Measurements from ENCODE around the gene KIF18A. TPM values are rescaled to one million over a fixed set of nuclear protein-coding genes. Genes with fewer than 3 reads are reported as not detected.

Gene KIF18A
- total RNA-seq, 1 experiment from 2014 or later, result 20.8 TPM

DNA sequence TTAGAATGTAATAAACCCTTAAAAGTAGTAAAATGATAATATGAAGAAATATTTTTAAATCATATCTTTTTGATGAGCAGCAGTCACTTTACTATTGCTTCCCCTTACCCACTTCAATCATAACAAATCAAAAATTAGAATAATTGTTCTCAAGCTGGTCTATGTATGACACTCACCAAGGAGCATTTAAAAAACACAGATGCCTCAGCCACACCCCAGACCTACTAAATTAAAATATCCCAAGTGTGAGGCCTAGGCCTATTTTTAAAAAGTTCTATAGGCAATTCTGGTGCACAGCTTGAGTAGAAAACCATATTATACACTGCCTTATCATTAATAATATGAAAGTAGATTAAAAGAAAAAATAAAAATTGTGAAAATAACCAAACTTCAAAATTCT is 15.2 kb downstream of the KIF18A start:
- H3K4me1 ChIP-seq (ENCODE audit: control insufficient read depth, insufficient read depth, low read length), result no peaks in the 10 kb centered on the region
- DNase-seq (ENCODE audit: low read depth, low spot score) (no peak), ATAC-seq (no peak)
- no peak overlapping the region for H3K4me3 ChIP-seq (ENCODE audit: low read depth in 2 of 2, low read length in 2 of 2)
- no peak overlapping the region for H3K27ac ChIP-seq (ENCODE audit: low read length)
- no TSS peak for BruUV-seq (replicated peaks)
- intact Hi-C loops (cut with micrococcal nuclease; ENCODE audit: unreplicated experiment) (no loop called here), in situ Hi-C loops (cut with HindIII; ENCODE audit: low pct_unique_long_range_greater_than_20kb, low sequenced_read_pairs) (no loop called here)
- POLR2A ChIA-PET, result no interaction called here
- H3K36me3 ChIP-seq (ENCODE audit: control insufficient read depth, insufficient read depth, low read length), result peaks cover 27% of the 10 kb centered on the region; the same call in 1 of the 2 replicates
- H3K9me3 ChIP-seq (ENCODE audit: control insufficient read depth, insufficient read depth, low read depth, low read length), result no peaks in the 10 kb centered on the region
- no peak for TF ChIP-seq POLR2AphosphoS5 (IDR thresholded peaks at IDR 0.05; ENCODE audit: low read depth, low read length)
- TF ChIP-seq SIN3A (IDR thresholded peaks at IDR 0.05; ENCODE audit: borderline replicate concordance, insufficient read depth, low read depth, low read length), result no peak
- TF ChIP-seq, protein P1, sequence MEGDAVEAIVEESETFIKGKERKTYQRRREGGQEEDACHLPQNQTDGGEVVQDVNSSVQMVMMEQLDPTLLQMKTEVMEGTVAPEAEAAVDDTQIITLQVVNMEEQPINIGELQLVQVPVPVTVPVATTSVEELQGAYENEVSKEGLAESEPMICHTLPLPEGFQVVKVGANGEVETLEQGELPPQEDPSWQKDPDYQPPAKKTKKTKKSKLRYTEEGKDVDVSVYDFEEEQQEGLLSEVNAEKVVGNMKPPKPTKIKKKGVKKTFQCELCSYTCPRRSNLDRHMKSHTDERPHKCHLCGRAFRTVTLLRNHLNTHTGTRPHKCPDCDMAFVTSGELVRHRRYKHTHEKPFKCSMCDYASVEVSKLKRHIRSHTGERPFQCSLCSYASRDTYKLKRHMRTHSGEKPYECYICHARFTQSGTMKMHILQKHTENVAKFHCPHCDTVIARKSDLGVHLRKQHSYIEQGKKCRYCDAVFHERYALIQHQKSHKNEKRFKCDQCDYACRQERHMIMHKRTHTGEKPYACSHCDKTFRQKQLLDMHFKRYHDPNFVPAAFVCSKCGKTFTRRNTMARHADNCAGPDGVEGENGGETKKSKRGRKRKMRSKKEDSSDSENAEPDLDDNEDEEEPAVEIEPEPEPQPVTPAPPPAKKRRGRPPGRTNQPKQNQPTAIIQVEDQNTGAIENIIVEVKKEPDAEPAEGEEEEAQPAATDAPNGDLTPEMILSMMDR (IDR thresholded peaks at IDR 0.05), result no peak
- TF ChIP-seq, protein P2, sequence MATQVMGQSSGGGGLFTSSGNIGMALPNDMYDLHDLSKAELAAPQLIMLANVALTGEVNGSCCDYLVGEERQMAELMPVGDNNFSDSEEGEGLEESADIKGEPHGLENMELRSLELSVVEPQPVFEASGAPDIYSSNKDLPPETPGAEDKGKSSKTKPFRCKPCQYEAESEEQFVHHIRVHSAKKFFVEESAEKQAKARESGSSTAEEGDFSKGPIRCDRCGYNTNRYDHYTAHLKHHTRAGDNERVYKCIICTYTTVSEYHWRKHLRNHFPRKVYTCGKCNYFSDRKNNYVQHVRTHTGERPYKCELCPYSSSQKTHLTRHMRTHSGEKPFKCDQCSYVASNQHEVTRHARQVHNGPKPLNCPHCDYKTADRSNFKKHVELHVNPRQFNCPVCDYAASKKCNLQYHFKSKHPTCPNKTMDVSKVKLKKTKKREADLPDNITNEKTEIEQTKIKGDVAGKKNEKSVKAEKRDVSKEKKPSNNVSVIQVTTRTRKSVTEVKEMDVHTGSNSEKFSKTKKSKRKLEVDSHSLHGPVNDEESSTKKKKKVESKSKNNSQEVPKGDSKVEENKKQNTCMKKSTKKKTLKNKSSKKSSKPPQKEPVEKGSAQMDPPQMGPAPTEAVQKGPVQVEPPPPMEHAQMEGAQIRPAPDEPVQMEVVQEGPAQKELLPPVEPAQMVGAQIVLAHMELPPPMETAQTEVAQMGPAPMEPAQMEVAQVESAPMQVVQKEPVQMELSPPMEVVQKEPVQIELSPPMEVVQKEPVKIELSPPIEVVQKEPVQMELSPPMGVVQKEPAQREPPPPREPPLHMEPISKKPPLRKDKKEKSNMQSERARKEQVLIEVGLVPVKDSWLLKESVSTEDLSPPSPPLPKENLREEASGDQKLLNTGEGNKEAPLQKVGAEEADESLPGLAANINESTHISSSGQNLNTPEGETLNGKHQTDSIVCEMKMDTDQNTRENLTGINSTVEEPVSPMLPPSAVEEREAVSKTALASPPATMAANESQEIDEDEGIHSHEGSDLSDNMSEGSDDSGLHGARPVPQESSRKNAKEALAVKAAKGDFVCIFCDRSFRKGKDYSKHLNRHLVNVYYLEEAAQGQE (IDR thresholded peaks at IDR 0.05; ENCODE audit: insufficient read depth in 1 of 2, low read depth in 2 of 2, low read length in 1 of 2), result no peak
- TF ChIP-seq TCF7L2 (IDR thresholded peaks at IDR 0.05; ENCODE audit: low read depth, low read length), result no peak
- CTCF ChIA-PET, result no interaction called here
- H3K27me3 ChIP-seq (ENCODE audit: control insufficient read depth, insufficient read depth, low read length), result no peaks in the 10 kb centered on the region

DNA sequence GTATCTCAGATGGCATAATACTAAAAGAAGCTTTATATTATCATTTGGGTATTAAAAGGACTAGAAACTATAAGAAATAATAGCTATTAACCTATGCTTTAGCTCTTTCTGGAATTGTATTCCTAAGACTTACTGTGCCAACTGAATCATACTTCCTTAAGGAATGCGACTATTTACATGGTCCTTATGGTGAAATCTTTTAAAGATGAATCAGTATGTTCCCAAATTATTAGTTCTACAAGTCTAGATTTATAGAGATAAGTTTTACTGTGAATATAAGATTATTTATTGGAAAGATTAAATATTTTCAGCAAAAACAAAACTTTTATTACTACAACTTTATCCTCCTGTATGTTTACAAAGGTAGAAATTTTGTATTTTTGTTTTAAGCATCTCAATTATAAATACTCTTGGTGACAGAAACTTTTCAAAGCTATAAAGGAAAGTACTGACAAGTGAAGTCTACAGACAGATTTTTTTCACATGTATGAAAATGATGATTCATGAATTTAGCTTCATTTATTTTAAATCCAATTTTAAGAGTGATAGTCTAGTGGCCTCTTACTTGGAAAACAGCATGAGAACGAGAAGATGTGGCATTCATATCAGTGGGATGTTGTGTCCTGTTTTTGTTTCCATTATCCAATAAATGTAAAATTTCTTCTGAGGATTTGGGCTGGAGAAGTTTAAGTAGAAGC is 17.8 kb downstream of the KIF18A start:
- TF ChIP-seq POLR2AphosphoS5 (IDR thresholded peaks at IDR 0.05; ENCODE audit: low read depth, low read length) (no peak), SIN3A (IDR thresholded peaks at IDR 0.05; ENCODE audit: borderline replicate concordance, insufficient read depth, low read depth, low read length) (no peak), TCF7L2 (IDR thresholded peaks at IDR 0.05; ENCODE audit: low read depth, low read length) (no peak)
- TF ChIP-seq, protein P1 (IDR thresholded peaks at IDR 0.05), result no peak
- DNase-seq (ENCODE audit: low read depth, low spot score) (no peak), ATAC-seq (no peak)
- no TSS peak for BruUV-seq (replicated peaks)
- no peak overlapping the region for H3K4me3 ChIP-seq (ENCODE audit: low read depth in 2 of 2, low read length in 2 of 2)
- H3K36me3 ChIP-seq (ENCODE audit: control insufficient read depth, insufficient read depth, low read length), result peaks cover 19% of the 10 kb centered on the region; the same call in 1 of the 2 replicates
- H3K27ac ChIP-seq (ENCODE audit: low read length), result no peak overlapping the region
- POLR2A ChIA-PET, result no interaction called here
- no peaks in the 10 kb centered on the region for H3K9me3 ChIP-seq (ENCODE audit: control insufficient read depth, insufficient read depth, low read depth, low read length)
- in situ Hi-C loops (cut with HindIII; ENCODE audit: low pct_unique_long_range_greater_than_20kb, low sequenced_read_pairs), result no loop called here
- intact Hi-C loops (cut with micrococcal nuclease; ENCODE audit: unreplicated experiment), result no loop called here
- no peaks in the 10 kb centered on the region for H3K27me3 ChIP-seq (ENCODE audit: control insufficient read depth, insufficient read depth, low read length)
- H3K4me1 ChIP-seq (ENCODE audit: control insufficient read depth, insufficient read depth, low read length), result no peaks in the 10 kb centered on the region
- CTCF ChIA-PET, result no interaction called here

All from Panc1 (cell line).